ENCODE measurements around the gene TMEM229B.

GRCh38 chr14:67478800-67479084 lies 9.8 kb downstream of the TMEM229B start:
- TF ChIP-seq CTCF (IDR thresholded peaks at IDR 0.05; ENCODE audit: insufficient read depth, low read length) (no peak), POLR2AphosphoS5 (IDR thresholded peaks at IDR 0.05; ENCODE audit: low read depth) (no peak), REST (IDR thresholded peaks at IDR 0.05; ENCODE audit: insufficient replicate concordance, low read depth) (no peak), GABPA (IDR thresholded peaks at IDR 0.05; ENCODE audit: low read depth) (no peak), SPI1 (IDR thresholded peaks at IDR 0.05; ENCODE audit: borderline replicate concordance, low read depth) (no peak)
